GM18505 (cell line): Measurements from ENCODE around the gene GNAI3.

ENCODE experiments used
- ATAC-seq: cut with Tn5 transposase; IDR thresholded peaks from one replicate; pipeline ENCODE4 v1.9.1; 2021; ENCODE audit not compliant: unreplicated experiment
- POLR2A ChIP-seq: IDR thresholded peaks from 4 replicates; pipeline ENCODE4 v1.6.1; 2011; ENCODE audit warnings: borderline replicate concordance; ENCODE audit not compliant: insufficient read depth, insufficient read length; ENCODE audit errors: extremely low read depth

Gene GNAI3

DNA sequence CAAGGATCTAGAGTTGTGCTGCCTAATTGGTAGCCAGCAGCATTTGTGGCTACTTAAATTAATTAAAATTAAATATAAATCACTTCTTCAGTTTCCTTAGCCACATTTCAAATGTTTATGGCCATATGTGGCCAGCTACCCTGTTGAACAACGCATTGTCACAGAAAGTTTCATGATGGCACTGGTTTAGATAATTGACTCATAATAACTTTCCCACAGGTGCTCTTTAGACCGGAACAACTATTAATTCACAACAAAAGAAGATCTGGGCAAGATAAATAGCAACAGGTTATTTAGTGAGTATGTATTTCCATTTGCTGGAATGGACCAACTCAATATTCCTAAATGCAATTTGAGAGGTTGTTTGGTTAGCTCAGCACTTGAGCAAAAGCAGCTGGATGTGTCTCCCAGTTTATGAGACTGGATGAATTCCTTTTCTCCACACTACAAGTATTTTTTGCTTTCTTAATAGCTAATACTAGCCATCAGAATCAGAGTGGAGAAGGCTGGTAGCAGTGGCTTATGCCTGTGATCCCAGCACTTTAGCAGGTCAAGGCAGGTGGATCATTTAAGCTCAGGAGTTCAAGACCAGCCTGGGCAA lies 35.2 kb upstream of the GNAI3 start:
- TF ChIP-seq POLR2A: no peak
- ATAC-seq: no peak

DNA sequence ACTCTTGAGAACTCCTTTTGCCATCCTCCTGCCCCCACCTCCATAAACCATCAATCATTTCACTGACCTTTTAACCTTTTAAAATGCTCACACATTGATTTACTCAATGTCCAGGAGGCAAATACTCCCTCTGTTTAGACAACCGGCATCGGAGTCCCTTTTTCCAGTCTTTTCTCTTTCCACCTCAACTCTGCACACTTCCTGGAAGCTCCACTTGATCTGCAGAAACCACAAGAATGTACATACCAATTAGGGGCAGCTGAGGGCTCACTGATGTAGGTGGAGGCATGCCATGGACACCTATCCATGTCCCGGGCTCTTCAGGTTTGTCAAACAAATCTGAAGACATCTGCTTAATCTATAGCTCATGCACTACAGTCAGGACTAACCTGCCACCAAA lies 33.6 kb upstream of the GNAI3 start:
- ATAC-seq: no peak
- TF ChIP-seq POLR2A: no peak

DNA sequence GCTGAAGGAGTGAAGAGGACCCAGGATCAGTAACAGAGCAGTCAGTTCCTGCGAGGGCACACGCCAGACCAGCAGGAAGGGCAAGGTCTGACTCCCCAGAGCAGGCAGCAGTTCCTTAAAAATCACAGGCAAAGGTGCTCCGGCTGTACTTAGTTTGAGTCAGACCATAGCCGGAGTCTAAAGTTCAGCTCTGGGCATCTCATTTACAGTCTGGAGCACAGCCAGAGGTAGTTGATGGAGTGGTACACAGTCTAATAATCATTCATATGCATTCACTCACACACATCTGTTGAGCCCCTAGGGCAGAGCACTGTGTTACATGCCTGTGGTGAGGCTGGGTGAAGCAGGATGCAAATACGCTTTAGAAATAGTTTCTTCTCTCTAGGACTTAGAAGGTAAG lies 31.5 kb upstream of the GNAI3 start:
- TF ChIP-seq POLR2A: no peak
- ATAC-seq: no peak

DNA sequence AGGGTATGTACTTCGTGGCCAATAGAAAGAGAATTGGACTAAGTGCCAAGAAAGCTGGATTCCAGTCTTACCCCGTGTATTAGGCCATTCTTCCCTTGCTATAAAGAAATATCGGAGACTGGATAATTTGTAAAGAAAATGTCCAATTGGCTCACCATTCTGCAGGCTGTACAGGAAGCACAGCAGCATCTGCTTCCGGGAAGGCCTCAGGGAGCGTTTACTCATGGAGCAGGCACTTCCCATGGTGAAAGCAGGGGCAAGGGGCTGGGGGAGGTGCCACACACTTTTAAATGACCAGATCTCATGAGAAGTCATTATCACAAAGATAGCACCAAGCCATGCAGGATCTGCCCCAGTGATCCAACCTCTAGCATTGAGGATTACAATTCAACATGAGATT lies 31.1 kb upstream of the GNAI3 start:
- no peak for TF ChIP-seq POLR2A
- ATAC-seq: no peak

DNA sequence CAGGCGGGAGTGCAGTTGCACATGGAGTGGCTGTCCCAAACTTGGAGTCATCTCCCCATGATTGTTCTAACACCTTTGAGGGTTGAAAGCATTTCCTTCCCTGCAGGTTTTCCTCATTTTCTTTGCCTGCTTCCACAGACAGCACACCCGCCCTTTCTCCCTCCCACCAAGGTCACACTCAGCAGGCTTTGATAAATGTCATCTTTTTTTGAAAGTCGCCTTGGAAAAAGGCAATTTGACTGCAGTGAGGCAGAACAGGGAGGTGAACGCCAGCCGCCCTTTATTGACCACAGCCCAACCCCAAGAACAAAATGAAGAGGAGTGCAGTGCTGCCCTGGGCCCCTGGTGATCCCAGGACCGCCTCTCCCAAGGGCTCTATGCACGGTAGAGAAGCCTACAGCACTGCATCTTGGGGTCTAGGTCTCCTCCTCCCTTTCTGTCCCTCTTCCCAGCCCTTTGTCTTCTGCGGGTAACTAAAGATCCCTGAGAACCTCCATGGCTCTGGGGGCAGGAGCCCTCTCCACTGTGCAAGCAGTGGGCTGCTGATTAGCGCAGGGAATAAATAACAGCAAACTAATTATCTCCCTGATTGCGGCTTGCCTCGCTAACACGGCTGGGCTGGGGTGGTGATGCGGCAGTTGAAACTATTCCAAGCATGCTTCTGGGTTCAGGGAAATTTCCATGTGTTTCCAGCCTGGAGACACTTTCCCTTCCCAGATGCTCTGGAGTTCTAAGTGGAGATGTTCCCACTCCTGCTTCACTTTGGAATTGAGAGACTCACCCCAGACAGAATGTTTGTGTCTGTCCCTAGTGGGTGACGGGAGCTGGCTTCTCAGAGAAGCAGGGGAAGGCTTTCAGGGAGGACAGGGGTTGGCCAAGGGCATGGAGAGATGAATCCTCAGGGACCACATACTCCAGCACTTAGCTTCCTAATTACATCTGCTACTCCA lies 27.1 kb upstream of the GNAI3 start:
- no peak for ATAC-seq
- no peak for TF ChIP-seq POLR2A

DNA sequence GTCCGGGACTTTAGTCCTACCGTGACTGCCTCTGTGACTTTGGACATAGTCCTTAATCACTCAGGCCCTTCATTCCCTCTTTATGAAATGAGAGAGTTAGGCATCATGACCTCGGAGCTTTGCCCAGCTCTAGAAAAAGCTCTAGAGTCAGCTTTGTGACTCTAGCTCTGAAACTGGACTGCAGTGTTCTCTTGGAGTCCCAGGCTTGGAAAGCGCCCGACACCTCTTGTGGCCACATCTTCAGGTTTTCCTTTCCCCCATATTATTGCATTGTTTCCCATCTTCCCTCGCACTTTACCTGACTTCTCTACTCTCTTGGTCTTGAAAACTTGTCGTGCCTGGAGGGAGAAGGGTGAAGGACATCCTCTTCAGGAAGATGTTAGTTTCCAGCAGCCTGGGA lies 26.4 kb upstream of the GNAI3 start:
- no peak for ATAC-seq
- TF ChIP-seq POLR2A: no peak

DNA sequence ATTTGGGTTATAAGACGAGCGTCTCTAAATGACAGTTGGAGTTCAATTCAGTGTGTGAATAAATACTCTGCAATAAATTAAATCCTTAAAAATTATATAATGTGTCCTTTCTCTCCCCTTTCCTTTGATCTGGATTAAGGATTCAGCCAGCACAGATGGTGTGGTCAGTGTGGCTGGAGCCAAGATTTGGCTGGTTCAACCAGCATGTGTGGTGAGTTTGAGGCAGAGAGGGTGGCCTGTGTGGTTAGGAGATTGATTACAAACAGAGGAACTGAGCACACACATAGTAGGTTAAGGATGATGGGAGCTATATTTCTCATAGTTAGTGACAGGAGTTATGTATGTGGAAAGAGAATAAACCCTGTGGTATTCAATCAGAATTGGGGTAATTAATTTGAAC lies 24.7 kb upstream of the GNAI3 start:
- no peak for ATAC-seq
- no peak for TF ChIP-seq POLR2A

DNA sequence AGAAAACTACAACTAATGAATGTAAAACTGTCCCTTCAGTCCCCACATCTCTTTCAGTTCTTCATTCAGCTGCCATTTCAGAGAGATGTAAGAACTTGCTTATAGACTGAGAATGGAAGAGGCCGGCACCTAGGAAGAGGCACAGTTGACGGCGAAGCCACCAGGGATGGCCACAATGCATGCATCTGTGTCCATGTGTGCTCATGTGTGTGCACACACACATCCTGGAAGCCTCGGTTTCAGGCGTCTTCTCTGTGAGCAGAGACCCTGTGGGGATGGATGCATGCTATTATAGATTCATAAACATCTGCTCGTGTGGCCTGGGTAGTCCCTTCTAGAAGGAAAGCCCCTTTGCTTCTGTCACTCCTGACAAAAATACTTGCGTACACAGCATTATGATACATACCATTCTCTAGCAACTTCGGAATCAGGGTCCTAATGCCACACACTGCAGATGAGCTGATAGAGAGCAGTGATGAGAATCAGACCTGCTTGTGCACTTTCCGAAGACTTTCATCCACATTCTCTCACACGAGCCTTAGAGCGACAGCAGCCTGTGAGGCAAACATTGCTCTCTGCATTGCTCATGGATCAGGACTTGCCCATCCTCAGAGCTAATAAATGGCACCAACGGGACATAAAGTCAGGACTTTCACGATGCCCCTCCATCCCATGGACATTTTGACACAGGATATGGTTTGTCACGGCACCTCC lies 21.2 kb upstream of the GNAI3 start:
- TF ChIP-seq POLR2A: no peak
- no peak for ATAC-seq

DNA sequence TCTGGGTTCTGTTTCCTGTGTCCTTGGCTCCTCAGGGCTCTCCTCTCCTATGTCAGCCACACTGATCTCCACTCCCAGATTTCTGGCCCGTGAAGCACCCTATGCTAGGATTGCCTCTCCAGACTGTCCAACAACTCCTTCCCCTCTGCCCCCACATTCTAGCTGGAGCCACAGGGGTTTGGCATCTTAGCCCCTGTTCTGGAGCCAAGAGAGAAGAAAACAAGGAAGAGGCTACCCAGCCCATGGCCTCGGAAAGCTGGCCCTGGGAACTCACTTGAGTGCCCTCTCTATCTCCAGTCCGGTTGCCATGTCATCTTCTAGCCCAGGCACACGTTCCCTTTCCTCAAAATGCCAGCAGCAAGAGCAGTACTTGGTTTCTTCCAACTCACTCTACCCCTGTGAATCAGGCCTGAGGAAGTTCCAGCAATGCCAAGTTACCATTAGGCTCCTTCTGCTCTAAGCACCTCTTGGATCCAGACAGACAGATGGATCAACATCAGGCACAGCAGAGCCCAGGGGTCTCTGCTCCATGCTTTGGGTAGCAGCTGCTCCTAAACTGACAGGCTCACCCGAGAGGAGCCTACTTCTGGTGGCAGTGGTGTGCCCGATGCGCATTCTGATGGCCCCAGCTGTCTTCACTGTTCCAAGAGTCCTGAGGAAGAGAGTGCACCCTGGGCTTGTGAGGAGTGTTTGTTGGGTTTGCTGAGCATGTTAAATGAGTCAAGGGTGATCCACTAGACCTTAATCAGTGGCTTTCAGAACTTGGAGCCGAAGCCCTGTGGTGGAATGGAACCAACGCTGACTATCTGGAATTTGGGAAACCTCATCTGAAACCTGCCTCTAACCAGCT lies 20.3 kb upstream of the GNAI3 start:
- TF ChIP-seq POLR2A: no peak
- no peak for ATAC-seq

DNA sequence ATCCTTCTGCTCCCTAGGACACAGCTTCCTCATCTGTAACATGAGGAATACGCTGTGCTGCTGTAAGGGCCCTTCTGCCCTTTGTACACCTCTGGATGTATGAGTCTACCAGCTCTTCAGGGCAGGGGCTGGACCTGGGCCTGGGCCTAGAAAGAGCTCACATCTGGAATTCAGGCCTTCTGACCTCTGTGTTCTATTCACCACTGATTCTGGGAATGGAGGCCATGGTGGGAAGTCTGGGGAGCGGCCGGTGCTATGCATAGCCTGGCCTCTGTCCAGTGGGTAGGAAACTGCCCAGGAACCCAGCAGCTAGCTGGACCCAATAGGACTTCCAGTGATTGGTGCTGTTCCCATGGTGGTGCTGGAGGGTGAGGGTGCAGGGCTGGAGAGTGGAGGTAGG lies 19.7 kb upstream of the GNAI3 start:
- TF ChIP-seq POLR2A: no peak
- ATAC-seq: no peak

DNA sequence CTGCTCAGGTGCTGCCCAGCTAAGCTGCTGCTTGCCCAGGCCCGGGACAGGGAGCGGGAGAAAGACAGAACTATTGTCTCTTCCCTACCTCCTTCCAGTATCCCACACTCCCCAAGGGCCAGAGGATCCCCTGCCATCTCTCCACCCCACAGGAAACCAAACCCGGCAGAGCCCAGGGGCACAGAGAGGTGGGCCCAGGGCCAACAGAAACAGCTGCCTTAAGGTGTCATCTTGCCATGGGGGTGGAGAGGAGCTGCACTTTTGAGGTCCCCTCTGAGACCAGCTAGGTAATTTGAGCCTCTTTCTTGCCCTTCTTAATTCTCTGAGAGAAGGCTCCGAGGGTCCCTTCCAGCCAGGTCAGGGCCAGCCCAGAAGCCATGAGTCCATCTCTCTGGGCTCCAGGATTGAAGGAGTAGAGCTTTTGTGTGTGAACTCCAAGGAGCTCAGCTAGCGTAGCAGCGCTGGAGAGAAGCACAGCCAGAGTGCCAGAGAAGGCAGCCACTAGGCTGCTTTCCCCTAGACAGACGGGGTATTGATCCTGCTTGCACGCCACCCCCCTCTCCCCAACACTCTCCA lies 18.4 kb upstream of the GNAI3 start:
- no peak for TF ChIP-seq POLR2A
- ATAC-seq: no peak

DNA sequence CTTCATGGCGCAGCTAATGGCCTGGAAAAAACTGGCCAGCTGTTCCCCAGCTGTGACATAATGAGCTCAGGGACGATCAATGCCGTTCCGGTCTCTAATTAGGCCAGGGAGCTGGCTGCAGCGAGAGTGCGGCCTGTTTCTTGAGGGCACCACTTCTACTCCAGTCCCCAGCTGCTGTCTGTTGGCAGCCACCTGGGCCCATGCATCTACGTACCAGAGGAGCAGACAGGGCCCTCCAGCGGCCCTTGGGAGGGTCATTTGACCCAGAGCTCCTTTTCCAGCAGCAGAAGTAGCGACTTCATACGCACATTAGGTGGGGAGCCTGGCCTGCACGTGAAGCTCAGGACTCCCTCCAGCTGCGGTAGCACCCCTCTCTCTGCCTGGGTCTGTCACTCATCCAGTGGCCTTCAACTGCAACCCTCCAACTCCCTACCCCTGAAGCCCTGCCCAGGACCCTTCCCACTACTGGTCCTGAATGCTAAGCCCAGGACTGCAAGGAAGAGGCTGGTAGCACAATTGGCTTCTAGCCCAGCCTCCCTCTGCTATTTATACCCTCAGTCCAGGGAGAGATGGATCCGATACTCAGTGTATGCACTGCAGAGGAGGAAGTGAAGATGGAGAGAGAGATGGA lies 17.8 kb upstream of the GNAI3 start:
- ATAC-seq: no peak
- no peak for TF ChIP-seq POLR2A
